ENCODE results near the gene VAV2.

DNA sequence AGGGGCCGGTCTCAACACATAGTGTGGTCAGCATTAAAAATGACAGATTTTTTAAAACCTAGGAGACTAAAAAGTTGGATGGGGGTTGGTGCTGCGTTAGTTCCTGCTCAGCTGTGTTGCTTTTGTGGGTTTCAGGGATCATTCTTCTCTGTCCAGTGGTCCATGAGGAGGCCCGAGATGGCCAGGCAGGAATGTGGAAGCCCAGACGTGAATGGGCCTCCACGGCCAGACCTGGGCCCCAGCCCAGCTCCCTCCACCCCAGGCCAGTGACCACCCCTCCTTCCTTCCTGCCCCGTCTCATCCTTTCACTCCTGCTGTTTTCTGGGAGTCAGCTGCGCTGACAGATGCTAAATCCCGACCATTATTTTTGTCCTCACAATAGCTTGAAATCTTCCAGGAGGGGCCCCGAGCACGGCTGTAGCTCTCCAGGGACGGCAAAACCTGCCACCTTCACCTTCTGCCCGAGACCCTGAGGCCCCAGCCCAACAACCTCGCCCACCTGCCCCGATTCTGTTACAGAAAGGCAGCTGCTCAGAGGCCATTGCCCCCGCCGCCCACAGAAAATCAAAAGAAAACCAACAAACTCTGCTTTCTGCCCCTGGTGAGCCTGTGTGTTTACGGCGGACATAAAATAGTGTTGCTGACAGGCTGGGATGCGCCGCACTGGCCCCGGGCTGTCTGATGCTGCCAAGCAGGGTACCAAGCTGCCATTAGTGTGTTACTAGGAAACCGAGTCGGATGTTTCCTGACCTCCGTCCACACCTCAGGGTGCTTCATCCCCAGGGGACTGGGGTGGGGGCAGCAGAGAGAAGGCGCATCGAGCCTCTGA lies 170.3 kb downstream of the VAV2 start:
- TF ChIP-seq, protein P1, sequence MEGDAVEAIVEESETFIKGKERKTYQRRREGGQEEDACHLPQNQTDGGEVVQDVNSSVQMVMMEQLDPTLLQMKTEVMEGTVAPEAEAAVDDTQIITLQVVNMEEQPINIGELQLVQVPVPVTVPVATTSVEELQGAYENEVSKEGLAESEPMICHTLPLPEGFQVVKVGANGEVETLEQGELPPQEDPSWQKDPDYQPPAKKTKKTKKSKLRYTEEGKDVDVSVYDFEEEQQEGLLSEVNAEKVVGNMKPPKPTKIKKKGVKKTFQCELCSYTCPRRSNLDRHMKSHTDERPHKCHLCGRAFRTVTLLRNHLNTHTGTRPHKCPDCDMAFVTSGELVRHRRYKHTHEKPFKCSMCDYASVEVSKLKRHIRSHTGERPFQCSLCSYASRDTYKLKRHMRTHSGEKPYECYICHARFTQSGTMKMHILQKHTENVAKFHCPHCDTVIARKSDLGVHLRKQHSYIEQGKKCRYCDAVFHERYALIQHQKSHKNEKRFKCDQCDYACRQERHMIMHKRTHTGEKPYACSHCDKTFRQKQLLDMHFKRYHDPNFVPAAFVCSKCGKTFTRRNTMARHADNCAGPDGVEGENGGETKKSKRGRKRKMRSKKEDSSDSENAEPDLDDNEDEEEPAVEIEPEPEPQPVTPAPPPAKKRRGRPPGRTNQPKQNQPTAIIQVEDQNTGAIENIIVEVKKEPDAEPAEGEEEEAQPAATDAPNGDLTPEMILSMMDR (IDR thresholded peaks at IDR 0.05), result no peak
- no peak for TF ChIP-seq ZFX (IDR thresholded peaks at IDR 0.05; ENCODE audit: borderline replicate concordance)
